MM.1S (cell line): ENCODE results near the gene TNFSF8.

Experiments
- DNase-seq: peaks from one replicate; pipeline ENCODE4 v3.0.0-alpha.2; 2015
- H2AFZ ChIP-seq: fragments of 300-600 bp; sonication (generic); 2 replicates; pipeline ENCODE4 v1.6.0; 2016; ENCODE audit warnings: antibody characterized with exemption, low read length
- H3F3A ChIP-seq: fragments of 300-600 bp; sonication (generic); 2 replicates; pipeline ENCODE4 v1.6.1; 2016; ENCODE audit warnings: mild to moderate bottlenecking, antibody characterized with exemption, low read length, moderate library complexity, mixed read lengths; ENCODE audit not compliant: insufficient read depth
- H3K27ac ChIP-seq: fragments of 300-600 bp; sonication (generic); 2 replicates; pipeline ENCODE4 v1.5.1; 2016; ENCODE audit warnings: mild to moderate bottlenecking, low read length
- H3K27me3 ChIP-seq: fragments of 300-600 bp; sonication (generic); replicated peaks from 2 replicates; pipeline ENCODE4 v1.6.0; 2016; ENCODE audit warnings: low read length; ENCODE audit not compliant: insufficient read depth
- H3K36me3 ChIP-seq: fragments of 300-600 bp; sonication (generic); replicated peaks from 2 replicates; pipeline ENCODE4 v1.6.1; 2016; ENCODE audit warnings: mild to moderate bottlenecking, low read length, mixed read lengths; ENCODE audit not compliant: insufficient read depth
- H3K4me1 ChIP-seq: fragments of 300-600 bp; sonication (generic); 2 replicates; pipeline ENCODE4 v1.6.1; 2016; ENCODE audit warnings: low read length, mixed read lengths
- H3K4me2 ChIP-seq: fragments of 300-600 bp; sonication (generic); 2 replicates; pipeline ENCODE4 v1.6.0; 2016; ENCODE audit warnings: low read depth, low read length
- H3K4me3 ChIP-seq: fragments of 300-600 bp; sonication (generic); 2 replicates; pipeline ENCODE4 v1.5.1; 2016; ENCODE audit warnings: low read length, mixed read lengths
- H3K79me2 ChIP-seq: fragments of 300-600 bp; sonication (generic); 2 replicates; pipeline ENCODE4 v1.6.1; 2016; ENCODE audit warnings: mixed run types, low read length, mixed read lengths
- H3K9ac ChIP-seq: fragments of 300-600 bp; sonication (generic); 2 replicates; pipeline ENCODE4 v1.6.1; 2016; ENCODE audit warnings: low read length, mixed read lengths
- H3K9me2 ChIP-seq: fragments of 300-600 bp; sonication (generic); replicated peaks from 2 replicates; pipeline ENCODE4 v1.6.1; 2016; ENCODE audit warnings: mild to moderate bottlenecking, low read length, mixed read lengths; ENCODE audit not compliant: insufficient read depth
- H3K9me3 ChIP-seq: fragments of 300-600 bp; sonication (generic); replicated peaks from 2 replicates; pipeline ENCODE4 v1.6.1; 2016; ENCODE audit warnings: mild to moderate bottlenecking, low read length, mixed read lengths; ENCODE audit not compliant: insufficient read depth
- H4K20me1 ChIP-seq: fragments of 300-600 bp; sonication (generic); 2 replicates; pipeline ENCODE4 v1.6.1; 2016; ENCODE audit warnings: mild to moderate bottlenecking, low read length, moderate library complexity, mixed read lengths; ENCODE audit not compliant: insufficient read depth
- EZH2 ChIP-seq: fragments of 300-600 bp; sonication (generic); optimal IDR thresholded peaks from 2 replicates; pipeline ENCODE3; 2017; ENCODE audit warnings: low read depth, mild to moderate bottlenecking, antibody characterized with exemption, low read length, mixed read lengths
- EZH2phosphoT487 ChIP-seq: fragments of 300-600 bp; sonication (generic); IDR thresholded peaks from 2 replicates; pipeline ENCODE4 v1.6.1; 2018; ENCODE audit warnings: antibody characterized with exemption, low read length
- TF ChIP-seq, protein P1 (sequence below): fragments of 300-600 bp; sonication (generic); IDR thresholded peaks from 2 replicates; pipeline ENCODE4 v1.5.1; 2016; ENCODE audit warnings: antibody characterized with exemption, low read length, mixed read lengths

Gene TNFSF8

DNA sequence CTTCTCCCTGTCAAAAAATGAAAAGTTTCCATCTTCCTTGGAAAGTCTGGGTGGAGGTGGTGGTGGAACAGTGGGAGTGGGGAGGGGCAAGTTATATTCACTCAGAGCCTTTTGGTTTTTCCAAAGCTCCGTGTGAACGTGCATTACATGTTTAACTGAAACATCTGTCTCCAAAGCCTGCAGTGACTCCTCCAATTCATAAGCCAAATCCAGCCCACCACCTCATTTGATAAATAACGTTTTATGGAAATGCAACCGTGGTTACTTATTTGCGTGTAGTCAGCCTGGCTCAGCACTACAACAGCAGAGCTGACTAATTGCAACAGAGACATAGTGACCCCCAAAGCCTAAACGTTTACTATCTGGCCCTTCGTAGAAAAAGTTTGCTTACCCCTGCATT is 13.9 kb downstream of the TNFSF8 start:
- H3K79me2 ChIP-seq: no peaks in the 10 kb centered on the region
- no peaks in the 10 kb centered on the region for H3F3A ChIP-seq
- H3K9ac ChIP-seq: no peak overlapping the region
- peaks cover 2% of the 10 kb centered on the region; the same call in 1 of the 2 replicates for H3K27me3 ChIP-seq
- no peaks in the 10 kb centered on the region for H3K36me3 ChIP-seq
- no peak overlapping the region for H3K4me3 ChIP-seq
- no peak for DNase-seq
- H3K9me3 ChIP-seq: no peaks in the 10 kb centered on the region
- 0 out of 2 replicates have a peak, but pooled peaks cover 8% of the 10 kb centered on the region for H3K4me1 ChIP-seq
- no peak overlapping the region for H3K4me2 ChIP-seq
- no peak for TF ChIP-seq EZH2phosphoT487
- TF ChIP-seq, protein P1, sequence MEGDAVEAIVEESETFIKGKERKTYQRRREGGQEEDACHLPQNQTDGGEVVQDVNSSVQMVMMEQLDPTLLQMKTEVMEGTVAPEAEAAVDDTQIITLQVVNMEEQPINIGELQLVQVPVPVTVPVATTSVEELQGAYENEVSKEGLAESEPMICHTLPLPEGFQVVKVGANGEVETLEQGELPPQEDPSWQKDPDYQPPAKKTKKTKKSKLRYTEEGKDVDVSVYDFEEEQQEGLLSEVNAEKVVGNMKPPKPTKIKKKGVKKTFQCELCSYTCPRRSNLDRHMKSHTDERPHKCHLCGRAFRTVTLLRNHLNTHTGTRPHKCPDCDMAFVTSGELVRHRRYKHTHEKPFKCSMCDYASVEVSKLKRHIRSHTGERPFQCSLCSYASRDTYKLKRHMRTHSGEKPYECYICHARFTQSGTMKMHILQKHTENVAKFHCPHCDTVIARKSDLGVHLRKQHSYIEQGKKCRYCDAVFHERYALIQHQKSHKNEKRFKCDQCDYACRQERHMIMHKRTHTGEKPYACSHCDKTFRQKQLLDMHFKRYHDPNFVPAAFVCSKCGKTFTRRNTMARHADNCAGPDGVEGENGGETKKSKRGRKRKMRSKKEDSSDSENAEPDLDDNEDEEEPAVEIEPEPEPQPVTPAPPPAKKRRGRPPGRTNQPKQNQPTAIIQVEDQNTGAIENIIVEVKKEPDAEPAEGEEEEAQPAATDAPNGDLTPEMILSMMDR: no peak
- no peak for TF ChIP-seq EZH2
- no peaks in the 10 kb centered on the region for H3K9me2 ChIP-seq
- no peak overlapping the region for H3K27ac ChIP-seq
- no peaks in the 10 kb centered on the region for H4K20me1 ChIP-seq
- H2AFZ ChIP-seq: no peak overlapping the region

DNA sequence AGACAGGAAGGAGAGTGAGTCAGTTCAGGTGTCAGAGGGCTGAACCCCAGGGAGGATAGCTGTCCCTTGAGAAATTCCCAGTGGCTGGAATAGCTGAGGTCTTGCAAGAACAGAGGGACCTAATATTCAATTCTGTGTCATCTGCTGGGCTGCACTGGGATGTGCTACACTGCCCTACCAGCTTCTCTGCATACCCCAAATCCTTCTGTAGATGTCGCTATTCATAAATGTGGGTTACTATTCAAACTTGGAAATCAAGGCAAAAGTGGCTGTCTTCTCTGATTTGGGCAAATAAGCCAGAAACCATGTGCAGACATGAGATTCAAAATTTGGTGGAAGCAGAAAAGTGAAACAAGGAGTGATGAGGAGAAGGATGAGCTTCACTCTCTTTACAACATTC is 16.3 kb downstream of the TNFSF8 start:
- H2AFZ ChIP-seq: no peak overlapping the region
- TF ChIP-seq, protein P1: no peak; the same call in 1 of the 2 replicates
- TF ChIP-seq EZH2phosphoT487 (no peak), EZH2 (no peak)
- no peaks in the 10 kb centered on the region for H3K9me3 ChIP-seq
- H3K4me1 ChIP-seq: peaks cover 28% of the 10 kb centered on the region
- H3K27ac ChIP-seq: no peak overlapping the region
- no peak overlapping the region for H3K4me3 ChIP-seq
- no peak overlapping the region for H3K4me2 ChIP-seq
- no peaks in the 10 kb centered on the region for H3K27me3 ChIP-seq
- peaks cover 18% of the 10 kb centered on the region for H3F3A ChIP-seq
- no peak for DNase-seq
- H4K20me1 ChIP-seq: no peaks in the 10 kb centered on the region
- H3K9ac ChIP-seq: no peak overlapping the region
- no peaks in the 10 kb centered on the region for H3K9me2 ChIP-seq
- H3K36me3 ChIP-seq: no peaks in the 10 kb centered on the region
- H3K79me2 ChIP-seq: no peaks in the 10 kb centered on the region

DNA sequence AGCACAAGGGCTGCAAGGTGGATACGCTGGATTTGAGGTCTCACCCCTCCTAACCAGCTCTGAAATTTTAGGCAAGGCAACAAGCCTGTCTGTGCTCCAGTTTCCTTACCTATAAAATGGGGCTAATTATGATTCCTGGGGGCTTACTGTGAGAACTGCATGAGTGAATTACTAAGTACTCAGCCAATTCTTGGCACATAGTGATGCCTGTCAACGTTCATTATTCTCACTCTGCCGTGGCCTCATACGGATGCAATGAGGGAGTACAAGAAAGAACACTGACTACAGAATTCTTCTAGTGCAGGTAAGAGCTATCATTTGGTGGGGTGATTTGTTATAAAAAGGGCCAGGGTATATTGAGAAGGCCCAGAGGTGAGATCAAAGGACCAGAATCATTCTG is 16.7 kb downstream of the TNFSF8 start:
- H3K79me2 ChIP-seq: no peaks in the 10 kb centered on the region
- H3K9me3 ChIP-seq: no peaks in the 10 kb centered on the region
- no peaks in the 10 kb centered on the region for H3K36me3 ChIP-seq
- no peak overlapping the region for H3K4me2 ChIP-seq
- H3K4me3 ChIP-seq: no peak overlapping the region
- no peaks in the 10 kb centered on the region for H3K27me3 ChIP-seq
- H3K9ac ChIP-seq: no peak overlapping the region
- H3K9me2 ChIP-seq: no peaks in the 10 kb centered on the region
- no peaks in the 10 kb centered on the region for H4K20me1 ChIP-seq
- no peak for TF ChIP-seq EZH2
- TF ChIP-seq, protein P1: no peak
- no peak for TF ChIP-seq EZH2phosphoT487
- H3K27ac ChIP-seq: no peak overlapping the region
- H2AFZ ChIP-seq: no peak overlapping the region
- peaks cover 33% of the 10 kb centered on the region for H3K4me1 ChIP-seq
- H3F3A ChIP-seq: peaks cover 23% of the 10 kb centered on the region
- DNase-seq: no peak
